Gastrocnemius medialis (tissue), 4 donors: ENCODE results near the gene PEX7. TPM values are rescaled to one million over a fixed set of nuclear protein-coding genes. Genes with fewer than 3 reads are reported as not detected.

Source experiments
- ATAC-seq, 2 donors: fragments of 150-250 bp; one replicate each; pipeline ENCODE4 v1.9.1; 2016
- DNase-seq, 2 donors: peaks; one replicate each; pipeline ENCODE4 v3.0.0-alpha.2; 2019
- H3K27ac ChIP-seq, 4 donors: fragments of 200-600 bp; sonication (generic); 1 replicate in 1 of 4; 2 replicates in 3 of 4; pipeline ENCODE4 v1.5.1; 2016 to 2018; ENCODE audit warnings: mild to moderate bottlenecking in 2 of 4, moderate library complexity in 1 of 4
- H3K27me3 ChIP-seq, 3 donors: fragments of 200-600 bp; sonication (generic) in 2 of 3; 1 replicate in 1 of 3; 2 replicates in 2 of 3; pipeline versions ENCODE4 v1.5.1 to v1.6.0; 2016 to 2019; ENCODE audit warnings: mild to moderate bottlenecking in 1 of 3, moderate library complexity in 1 of 3
- H3K36me3 ChIP-seq, 2 donors: fragments of 200-600 bp; sonication (generic) in 1 of 2; one replicate each; pipeline ENCODE4 v1.5.1; 2017 to 2018
- H3K4me1 ChIP-seq, 2 donors: fragments of 200-600 bp; sonication (generic) in 1 of 2; one replicate each; pipeline ENCODE4 v1.5.1; 2016 to 2017; ENCODE audit warnings: mild to moderate bottlenecking in 2 of 2
- H3K4me3 ChIP-seq, 4 donors: fragments of 200-600 bp; sonication (generic) in 3 of 4; 1 replicate in 1 of 4; 2 replicates in 3 of 4; pipeline ENCODE4 v1.5.1; 2016 to 2019; ENCODE audit warnings: mild to moderate bottlenecking in 2 of 4
- H3K9me3 ChIP-seq, 3 donors: fragments of 200-600 bp; sonication (generic) in 2 of 3; 1 replicate in 1 of 3; 2 replicates in 2 of 3; pipeline ENCODE4 v1.5.1; 2016 to 2019
- CTCF ChIP-seq, 5 experiments: fragments of 450-650 bp in 3 of 5; fragments of 200-600 bp in 2 of 5; sonication (generic) in 2 of 5; IDR thresholded peaks in 4 of 5; conservative IDR thresholded peaks in 1 of 5; 1 replicate in 4 of 5; 2 replicates in 1 of 5; pipeline ENCODE4 v1.5.1; 2016 to 2019; ENCODE audit warnings: antibody characterized with exemption in 5 of 5, mild to moderate bottlenecking in 3 of 5, moderate library complexity in 3 of 5
- POLR2A ChIP-seq, 2 donors: fragments of 450-650 bp; IDR thresholded peaks; one replicate each; pipeline ENCODE4 v1.6.1; 2017; ENCODE audit warnings: antibody characterized with exemption in 2 of 2, mild to moderate bottlenecking in 2 of 2, moderate library complexity in 2 of 2
- in situ Hi-C, 4 donors: fragments of 200-750 bp; cut with MboI; loops; one replicate each; pipeline versions ENCODE4 v1.15.0 to v1.8.0; 2017; ENCODE audit warnings: low sequenced_read_pairs in 4 of 4
- intact Hi-C: fragments of 100-400 bp; cut with DNase I; formaldehyde crosslinking; loops from one replicate; pipeline ENCODE4 v1.15.1; 2023; ENCODE audit warnings: low total_unique reads
- total RNA-seq, 4 donors: library from RNA; depleted of rRNA; stranded (reverse); fragments of >200 nt; gene quantifications; one replicate each; pipeline versions ENCODE4 v1.1.0 to v1.2.3, GENCODE V29; 2016

Gene PEX7, protein sequence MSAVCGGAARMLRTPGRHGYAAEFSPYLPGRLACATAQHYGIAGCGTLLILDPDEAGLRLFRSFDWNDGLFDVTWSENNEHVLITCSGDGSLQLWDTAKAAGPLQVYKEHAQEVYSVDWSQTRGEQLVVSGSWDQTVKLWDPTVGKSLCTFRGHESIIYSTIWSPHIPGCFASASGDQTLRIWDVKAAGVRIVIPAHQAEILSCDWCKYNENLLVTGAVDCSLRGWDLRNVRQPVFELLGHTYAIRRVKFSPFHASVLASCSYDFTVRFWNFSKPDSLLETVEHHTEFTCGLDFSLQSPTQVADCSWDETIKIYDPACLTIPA
- 10 to 100 TPM in 1 of 4 donors, 1 to 10 TPM in 2, under 1 TPM in 1; 0.32 to 10.6 (median 6.0) TPM for total RNA-seq

DNA sequence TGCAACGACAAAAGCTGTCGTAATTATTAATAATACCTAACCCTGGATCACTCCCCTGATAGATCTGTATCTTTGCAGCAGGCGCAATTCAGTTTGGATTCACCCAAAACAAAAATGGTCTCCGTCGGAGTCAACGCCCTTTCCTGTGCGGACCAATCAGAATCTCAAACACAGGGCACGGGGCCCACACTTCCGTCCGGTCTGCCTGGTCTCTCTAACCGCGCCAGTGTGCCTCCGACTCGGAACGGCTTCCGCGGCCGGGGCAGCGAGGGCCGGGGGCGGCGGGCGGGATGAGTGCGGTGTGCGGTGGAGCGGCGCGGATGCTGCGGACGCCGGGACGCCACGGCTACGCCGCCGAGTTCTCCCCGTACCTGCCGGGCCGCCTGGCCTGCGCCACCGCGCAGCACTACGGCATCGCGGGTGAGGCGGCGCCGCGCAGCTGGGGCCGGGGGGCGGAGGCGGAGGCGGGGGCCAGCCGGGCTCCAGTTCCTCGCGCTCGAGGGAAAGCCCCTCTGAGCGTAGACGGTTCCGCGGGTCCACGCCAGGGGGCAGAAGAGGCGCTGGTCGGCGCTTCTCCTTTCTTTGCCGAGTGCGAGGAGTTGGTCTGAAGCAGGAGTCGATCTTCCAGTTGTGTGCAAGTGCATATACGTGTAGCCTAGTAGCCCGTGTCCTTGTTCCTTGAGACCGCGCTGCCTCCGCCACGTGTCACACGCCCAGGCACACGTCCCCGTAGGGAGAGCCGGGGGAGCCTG lies at the start of gene PEX7:
Gene PEX7 (plus strand): TSS at position 217 of the 752 bp plus-strand sequence. CDS start 74 bp downstream, at position 291.
- intact Hi-C loops (loop anchor here (2.0 to 10.0 kb wide), 3 partner anchors 30 to 535 kb away; partner anchors contain the start of genes BCLAF1, IFNGR1 and MAP3K5), in situ Hi-C loops (no loop called here)
- Histone ChIP-seq H3K27ac (peak within 1 kb of the TSS; percentile 76 to 92 (median 91)), H3K9me3 (no peaks in the 10 kb centered on the region), H3K4me1 (peaks cover 20 to 27% of the 10 kb centered on the region in 2 donors), H3K27me3 (no peaks in the 10 kb centered on the region), H3K36me3 (peaks cover 0 to 3% of the 10 kb centered on the region in 2 donors), H3K4me3 (peak within 1 kb of the TSS; percentile 67 to 77 (median 72))
- DNase-seq: peak; percentile 86
- TF ChIP-seq POLR2A (IDR thresholded peaks at IDR 0.05): peak; percentile 59 to 62
- TF ChIP-seq CTCF (IDR thresholded peaks at IDR 0.05 in 4 of 5, conservative IDR thresholded peaks at IDR 0.05 in 1 of 5): peak; percentile 56 to 79 (median 63)
- ATAC-seq: peak; percentile 96 to 97

- in situ Hi-C loops: no loop called here
- no peaks in the 10 kb centered on the region for H3K27me3 ChIP-seq
- H3K9me3 ChIP-seq: no peaks in the 10 kb centered on the region
- H3K4me1 ChIP-seq: peaks cover 23 to 46% of the 10 kb centered on the region in 2 donors
- TF ChIP-seq POLR2A (IDR thresholded peaks at IDR 0.05) (no peak), CTCF (IDR thresholded peaks at IDR 0.05 in 4 of 5, conservative IDR thresholded peaks at IDR 0.05 in 1 of 5) (no peak)
- peak; percentile 20 to 37 for DNase-seq
- peak overlapping the region in 3 of 4 donors; percentile 7 to 60 (median 44) for H3K27ac ChIP-seq
- ATAC-seq: peak; percentile 75 to 80
- H3K4me3 ChIP-seq: no peak overlapping the region
- intact Hi-C loops: no loop called here
- no peaks in the 10 kb centered on the region for H3K36me3 ChIP-seq
Observed at GRCh38 chr6:136772685-136773472, 49.5 kb upstream of the PEX7 start.

DNA sequence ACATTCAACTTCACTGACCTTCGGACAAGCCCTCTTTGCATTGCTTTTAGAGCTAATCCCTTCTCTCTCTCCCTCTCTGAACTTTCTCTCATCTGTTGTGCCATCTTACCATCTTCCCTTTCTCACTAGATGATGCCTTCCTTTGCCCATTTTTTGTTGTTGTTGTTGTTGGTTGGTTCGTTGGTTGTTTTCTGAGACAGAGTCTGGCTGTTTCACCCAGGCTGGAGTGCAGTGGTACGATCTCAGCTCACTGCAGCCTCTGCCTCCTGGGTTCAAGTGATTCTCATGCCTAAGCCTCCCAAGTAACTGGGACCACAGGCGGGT lies 49.0 kb upstream of the PEX7 start:
- H3K9me3 ChIP-seq: no peaks in the 10 kb centered on the region
- DNase-seq: no peak
- ATAC-seq: peak in 1 of 2 donors; percentile 10
- intact Hi-C loops (no loop called here), in situ Hi-C loops (no loop called here)
- no peak overlapping the region for H3K4me3 ChIP-seq
- TF ChIP-seq POLR2A (IDR thresholded peaks at IDR 0.05): no peak
- TF ChIP-seq CTCF (IDR thresholded peaks at IDR 0.05 in 4 of 5, conservative IDR thresholded peaks at IDR 0.05 in 1 of 5): no peak
- H3K27ac ChIP-seq: peak overlapping the region in 3 of 4 donors; percentile 7 to 60 (median 44)
- H3K36me3 ChIP-seq: no peaks in the 10 kb centered on the region
- H3K27me3 ChIP-seq: no peaks in the 10 kb centered on the region
- peaks cover 23 to 44% of the 10 kb centered on the region in 2 donors for H3K4me1 ChIP-seq

GRCh38 chr6:136774228-136775041 lies 48.0 kb upstream of the PEX7 start:
- peak; percentile 56 to 59 for ATAC-seq
- peak overlapping the region in 2 of 4 donors; percentile 27 to 60 for H3K27ac ChIP-seq

More at GRCh38 chr6:136774228-136775041, 48.0 kb upstream of the PEX7 start:
- Histone ChIP-seq H3K4me3 (no peak overlapping the region), H3K27me3 (no peaks in the 10 kb centered on the region), H3K4me1 (peaks cover 23 to 44% of the 10 kb centered on the region in 2 donors), H3K9me3 (no peaks in the 10 kb centered on the region), H3K36me3 (no peaks in the 10 kb centered on the region)
- TF ChIP-seq CTCF (IDR thresholded peaks at IDR 0.05 in 4 of 5, conservative IDR thresholded peaks at IDR 0.05 in 1 of 5): no peak
- no peak for DNase-seq
- in situ Hi-C loops (no loop called here), intact Hi-C loops (loop anchor here (2.0 kb wide), 1 partner anchor 14 kb away; no protein-coding TSS in a partner anchor)
